DOHH2 (cell line): ENCODE measurements around the gene ADPRS.

Experiments used
- CTCF ChIP-seq: fragments of 200-600 bp; sonication (generic); IDR thresholded peaks from one replicate; pipeline ENCODE4 v1.5.1; 2014; ENCODE audit warnings: antibody characterized with exemption, mild to moderate bottlenecking, low read depth, low read length; ENCODE audit not compliant: poor library complexity, severe bottlenecking
- EZH2phosphoT487 ChIP-seq: fragments of 200-600 bp; sonication (generic); IDR thresholded peaks from 2 replicates; pipeline ENCODE4 v1.6.1; 2017; ENCODE audit warnings: borderline replicate concordance, mild to moderate bottlenecking, antibody characterized with exemption, low read length, moderate library complexity, mixed read lengths

GRCh38 chr1:36068866-36069265 lies 19.8 kb upstream of the ADPRS start:
- TF ChIP-seq CTCF = no peak
- TF ChIP-seq EZH2phosphoT487 = no peak
